ENCODE data around the gene COL27A1.

DNA sequence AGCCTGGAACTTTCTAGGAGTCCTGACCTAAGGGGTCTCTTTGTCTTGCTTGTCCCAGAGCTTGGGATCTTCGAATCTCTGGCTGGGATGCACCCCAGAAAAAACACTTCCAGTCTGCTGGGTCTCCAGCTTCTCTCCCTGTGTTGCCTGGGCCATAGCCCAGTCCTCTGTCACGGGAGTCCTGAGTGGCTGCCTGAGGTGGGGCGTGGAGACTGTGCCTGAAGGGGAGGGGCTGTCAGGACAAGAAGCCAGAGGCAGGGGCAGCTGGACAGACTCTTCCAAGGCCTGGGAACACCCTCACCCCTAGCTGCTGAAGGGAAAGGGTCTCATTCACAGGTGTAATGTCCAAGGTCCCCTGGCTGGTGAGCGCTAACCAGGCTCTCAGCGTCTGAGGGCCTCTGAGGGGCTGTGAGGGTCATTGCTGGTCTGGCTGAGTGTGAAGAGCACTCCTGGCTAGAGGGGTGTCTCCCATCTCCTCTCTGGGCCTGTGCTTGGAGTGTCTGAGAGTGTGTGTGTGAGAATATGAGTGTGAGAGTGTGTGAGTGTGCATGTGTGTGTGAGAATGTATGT, 20.4 kb upstream of the COL27A1 start:
- TF ChIP-seq FOXM1 (IDR thresholded peaks at IDR 0.05; ENCODE audit: low read depth) (no peak), CHD2 (IDR thresholded peaks at IDR 0.05; ENCODE audit: low read length, partially characterized antibody) (no peak), RXRA (IDR thresholded peaks at IDR 0.05; ENCODE audit: borderline replicate concordance, low read depth) (no peak), POLR2AphosphoS5 (IDR thresholded peaks at IDR 0.05; ENCODE audit: low read depth, low read length) (no peak), ELF1 (IDR thresholded peaks at IDR 0.05) (no peak), JUND (IDR thresholded peaks at IDR 0.05) (no peak), FOXJ3 (CRISPR knock-in tag; IDR thresholded peaks at IDR 0.05) (no peak), NRF1 (IDR thresholded peaks at IDR 0.05; ENCODE audit: low read depth, low read length) (no peak)
- TF ChIP-seq, protein P1, sequence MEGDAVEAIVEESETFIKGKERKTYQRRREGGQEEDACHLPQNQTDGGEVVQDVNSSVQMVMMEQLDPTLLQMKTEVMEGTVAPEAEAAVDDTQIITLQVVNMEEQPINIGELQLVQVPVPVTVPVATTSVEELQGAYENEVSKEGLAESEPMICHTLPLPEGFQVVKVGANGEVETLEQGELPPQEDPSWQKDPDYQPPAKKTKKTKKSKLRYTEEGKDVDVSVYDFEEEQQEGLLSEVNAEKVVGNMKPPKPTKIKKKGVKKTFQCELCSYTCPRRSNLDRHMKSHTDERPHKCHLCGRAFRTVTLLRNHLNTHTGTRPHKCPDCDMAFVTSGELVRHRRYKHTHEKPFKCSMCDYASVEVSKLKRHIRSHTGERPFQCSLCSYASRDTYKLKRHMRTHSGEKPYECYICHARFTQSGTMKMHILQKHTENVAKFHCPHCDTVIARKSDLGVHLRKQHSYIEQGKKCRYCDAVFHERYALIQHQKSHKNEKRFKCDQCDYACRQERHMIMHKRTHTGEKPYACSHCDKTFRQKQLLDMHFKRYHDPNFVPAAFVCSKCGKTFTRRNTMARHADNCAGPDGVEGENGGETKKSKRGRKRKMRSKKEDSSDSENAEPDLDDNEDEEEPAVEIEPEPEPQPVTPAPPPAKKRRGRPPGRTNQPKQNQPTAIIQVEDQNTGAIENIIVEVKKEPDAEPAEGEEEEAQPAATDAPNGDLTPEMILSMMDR (IDR thresholded peaks at IDR 0.05) = no peak
- TF ChIP-seq, protein P2, sequence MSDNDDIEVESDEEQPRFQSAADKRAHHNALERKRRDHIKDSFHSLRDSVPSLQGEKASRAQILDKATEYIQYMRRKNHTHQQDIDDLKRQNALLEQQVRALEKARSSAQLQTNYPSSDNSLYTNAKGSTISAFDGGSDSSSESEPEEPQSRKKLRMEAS (IDR thresholded peaks at IDR 0.05; ENCODE audit: low read depth) = no peak
- TF ChIP-seq, protein P3, sequence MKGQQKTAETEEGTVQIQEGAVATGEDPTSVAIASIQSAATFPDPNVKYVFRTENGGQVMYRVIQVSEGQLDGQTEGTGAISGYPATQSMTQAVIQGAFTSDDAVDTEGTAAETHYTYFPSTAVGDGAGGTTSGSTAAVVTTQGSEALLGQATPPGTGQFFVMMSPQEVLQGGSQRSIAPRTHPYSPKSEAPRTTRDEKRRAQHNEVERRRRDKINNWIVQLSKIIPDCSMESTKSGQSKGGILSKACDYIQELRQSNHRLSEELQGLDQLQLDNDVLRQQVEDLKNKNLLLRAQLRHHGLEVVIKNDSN (IDR thresholded peaks at IDR 0.05; ENCODE audit: borderline replicate concordance, low read depth) = no peak
- TF ChIP-seq, protein P4, sequence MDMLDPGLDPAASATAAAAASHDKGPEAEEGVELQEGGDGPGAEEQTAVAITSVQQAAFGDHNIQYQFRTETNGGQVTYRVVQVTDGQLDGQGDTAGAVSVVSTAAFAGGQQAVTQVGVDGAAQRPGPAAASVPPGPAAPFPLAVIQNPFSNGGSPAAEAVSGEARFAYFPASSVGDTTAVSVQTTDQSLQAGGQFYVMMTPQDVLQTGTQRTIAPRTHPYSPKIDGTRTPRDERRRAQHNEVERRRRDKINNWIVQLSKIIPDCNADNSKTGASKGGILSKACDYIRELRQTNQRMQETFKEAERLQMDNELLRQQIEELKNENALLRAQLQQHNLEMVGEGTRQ (IDR thresholded peaks at IDR 0.05; ENCODE audit: borderline replicate concordance, low read depth, low read length) = no peak
- TF ChIP-seq, protein P5, sequence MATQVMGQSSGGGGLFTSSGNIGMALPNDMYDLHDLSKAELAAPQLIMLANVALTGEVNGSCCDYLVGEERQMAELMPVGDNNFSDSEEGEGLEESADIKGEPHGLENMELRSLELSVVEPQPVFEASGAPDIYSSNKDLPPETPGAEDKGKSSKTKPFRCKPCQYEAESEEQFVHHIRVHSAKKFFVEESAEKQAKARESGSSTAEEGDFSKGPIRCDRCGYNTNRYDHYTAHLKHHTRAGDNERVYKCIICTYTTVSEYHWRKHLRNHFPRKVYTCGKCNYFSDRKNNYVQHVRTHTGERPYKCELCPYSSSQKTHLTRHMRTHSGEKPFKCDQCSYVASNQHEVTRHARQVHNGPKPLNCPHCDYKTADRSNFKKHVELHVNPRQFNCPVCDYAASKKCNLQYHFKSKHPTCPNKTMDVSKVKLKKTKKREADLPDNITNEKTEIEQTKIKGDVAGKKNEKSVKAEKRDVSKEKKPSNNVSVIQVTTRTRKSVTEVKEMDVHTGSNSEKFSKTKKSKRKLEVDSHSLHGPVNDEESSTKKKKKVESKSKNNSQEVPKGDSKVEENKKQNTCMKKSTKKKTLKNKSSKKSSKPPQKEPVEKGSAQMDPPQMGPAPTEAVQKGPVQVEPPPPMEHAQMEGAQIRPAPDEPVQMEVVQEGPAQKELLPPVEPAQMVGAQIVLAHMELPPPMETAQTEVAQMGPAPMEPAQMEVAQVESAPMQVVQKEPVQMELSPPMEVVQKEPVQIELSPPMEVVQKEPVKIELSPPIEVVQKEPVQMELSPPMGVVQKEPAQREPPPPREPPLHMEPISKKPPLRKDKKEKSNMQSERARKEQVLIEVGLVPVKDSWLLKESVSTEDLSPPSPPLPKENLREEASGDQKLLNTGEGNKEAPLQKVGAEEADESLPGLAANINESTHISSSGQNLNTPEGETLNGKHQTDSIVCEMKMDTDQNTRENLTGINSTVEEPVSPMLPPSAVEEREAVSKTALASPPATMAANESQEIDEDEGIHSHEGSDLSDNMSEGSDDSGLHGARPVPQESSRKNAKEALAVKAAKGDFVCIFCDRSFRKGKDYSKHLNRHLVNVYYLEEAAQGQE (IDR thresholded peaks at IDR 0.05; ENCODE audit: low read depth, low read length) = no peak
